Middle frontal gyrus (tissue), 1 donor: ENCODE results near the gene COL11A2.
"Not testable (repeated sequence)": the region's sequence is repeated elsewhere in the genome, so short reads cannot be mapped to it uniquely, and the experiment has no call there.

Experiments
- DNase-seq: peaks from one replicate; pipeline ENCODE4 v3.0.0-alpha.2; 2015; ENCODE audit warnings: low spot score; ENCODE audit errors: extremely low spot score

The COL11A2 gene

GRCh38 chr6:33160096-33160495 lies 32.2 kb downstream of the COL11A2 start:
- DNase-seq, result no peak

GRCh38 chr6:33156964-33157363 lies 35.3 kb downstream of the COL11A2 start:
- no peak for DNase-seq

GRCh38 chr6:33156561-33156960 lies 35.7 kb downstream of the COL11A2 start:
- DNase-seq, result no peak

- DNase-seq, result no peak
Measured at GRCh38 chr6:33154349-33154748, 37.9 kb downstream of the COL11A2 start.

GRCh38 chr6:33151050-33151449 lies 41.2 kb downstream of the COL11A2 start:
- DNase-seq, result no peak

GRCh38 chr6:33150560-33150959 lies 41.7 kb downstream of the COL11A2 start:
- not testable (repeated sequence) for DNase-seq

GRCh38 chr6:33147807-33148666 lies 44.2 kb downstream of the COL11A2 start:
- DNase-seq, result no peak

GRCh38 chr6:33144373-33144772 lies 47.9 kb downstream of the COL11A2 start:
- no peak for DNase-seq

- DNase-seq, result no peak
Measured at GRCh38 chr6:33143113-33143770, 49.0 kb downstream of the COL11A2 start.

- DNase-seq, result no peak
Measured at GRCh38 chr6:33142501-33143070, 49.7 kb downstream of the COL11A2 start.

GRCh38 chr6:33140556-33140955 lies 51.7 kb downstream of the COL11A2 start:
- DNase-seq, result no peak

GRCh38 chr6:33139596-33140206 lies 52.6 kb downstream of the COL11A2 start:
- DNase-seq, result no peak

GRCh38 chr6:33136310-33136900 lies 55.9 kb downstream of the COL11A2 start:
- no peak for DNase-seq

GRCh38 chr6:33132081-33132524 lies 60.2 kb downstream of the COL11A2 start:
- no peak for DNase-seq

- no peak for DNase-seq
Measured at GRCh38 chr6:33128318-33128717, 63.9 kb downstream of the COL11A2 start.

GRCh38 chr6:33126101-33126714 lies 66.1 kb downstream of the COL11A2 start:
- no peak for DNase-seq

- no peak for DNase-seq
Measured at GRCh38 chr6:33124947-33125346, 67.3 kb downstream of the COL11A2 start.

GRCh38 chr6:33124525-33124901 lies 67.8 kb downstream of the COL11A2 start:
- DNase-seq, result no peak

GRCh38 chr6:33123732-33124524 lies 68.3 kb downstream of the COL11A2 start:
- no peak for DNase-seq

GRCh38 chr6:33123181-33123580 lies 69.1 kb downstream of the COL11A2 start:
- no peak for DNase-seq
